ENCODE results near the gene HSD11B2.

HSD11B2 gene

DNA sequence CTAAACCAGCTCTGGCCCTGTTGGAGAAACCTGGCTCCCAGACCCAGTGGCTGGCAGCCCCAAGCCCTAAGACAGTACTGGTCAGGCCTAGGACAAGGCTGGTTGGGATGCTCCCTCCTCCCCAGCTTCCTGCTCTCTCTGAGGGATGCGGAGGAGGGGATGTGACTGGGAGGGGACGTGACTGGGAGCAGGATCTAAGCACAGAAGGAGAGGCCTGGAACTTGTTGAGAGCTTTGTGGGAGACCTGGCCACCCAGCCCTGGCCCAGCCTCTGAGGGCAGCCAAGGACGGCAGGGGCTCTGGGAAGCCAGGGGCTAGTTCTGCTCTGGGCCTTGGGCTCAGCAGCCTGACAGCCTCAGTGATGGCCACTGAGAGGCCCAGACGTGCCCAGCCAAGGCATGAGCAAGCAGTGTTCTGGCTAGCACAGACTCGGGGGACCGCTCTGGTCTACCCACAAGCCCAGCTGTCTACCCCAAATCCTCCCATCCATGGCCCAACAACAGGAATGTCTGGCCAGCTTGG is 27.3 kb downstream of the HSD11B2 start:
- H3K4me1 ChIP-seq (ENCODE audit: insufficient read depth, insufficient read length) = peaks cover 22% of the 10 kb centered on the region
- DNase-seq (ENCODE audit: low read depth, low spot score) = no peak
- no peaks in the 10 kb centered on the region for H3K27me3 ChIP-seq (ENCODE audit: insufficient read depth, insufficient read length)
- peaks cover 48% of the 10 kb centered on the region for H3K36me3 ChIP-seq (ENCODE audit: insufficient read depth, insufficient read length, low read length)
- TF ChIP-seq YY1 (IDR thresholded peaks at IDR 0.05; ENCODE audit: insufficient read depth, insufficient read length) (no peak), SUZ12 (IDR thresholded peaks at IDR 0.05; ENCODE audit: extremely low read depth, insufficient read depth, insufficient read length) (no peak), ZNF274 (IDR thresholded peaks at IDR 0.05; ENCODE audit: low read depth, low read length) (no peak)
- no peaks in the 10 kb centered on the region for H3K9me3 ChIP-seq (ENCODE audit: insufficient read depth, low read length)
- H3K9ac ChIP-seq (ENCODE audit: insufficient read length, low read depth) = no peak overlapping the region
- no peak overlapping the region for H3K4me3 ChIP-seq (ENCODE audit: insufficient read length, low read depth)

DNA sequence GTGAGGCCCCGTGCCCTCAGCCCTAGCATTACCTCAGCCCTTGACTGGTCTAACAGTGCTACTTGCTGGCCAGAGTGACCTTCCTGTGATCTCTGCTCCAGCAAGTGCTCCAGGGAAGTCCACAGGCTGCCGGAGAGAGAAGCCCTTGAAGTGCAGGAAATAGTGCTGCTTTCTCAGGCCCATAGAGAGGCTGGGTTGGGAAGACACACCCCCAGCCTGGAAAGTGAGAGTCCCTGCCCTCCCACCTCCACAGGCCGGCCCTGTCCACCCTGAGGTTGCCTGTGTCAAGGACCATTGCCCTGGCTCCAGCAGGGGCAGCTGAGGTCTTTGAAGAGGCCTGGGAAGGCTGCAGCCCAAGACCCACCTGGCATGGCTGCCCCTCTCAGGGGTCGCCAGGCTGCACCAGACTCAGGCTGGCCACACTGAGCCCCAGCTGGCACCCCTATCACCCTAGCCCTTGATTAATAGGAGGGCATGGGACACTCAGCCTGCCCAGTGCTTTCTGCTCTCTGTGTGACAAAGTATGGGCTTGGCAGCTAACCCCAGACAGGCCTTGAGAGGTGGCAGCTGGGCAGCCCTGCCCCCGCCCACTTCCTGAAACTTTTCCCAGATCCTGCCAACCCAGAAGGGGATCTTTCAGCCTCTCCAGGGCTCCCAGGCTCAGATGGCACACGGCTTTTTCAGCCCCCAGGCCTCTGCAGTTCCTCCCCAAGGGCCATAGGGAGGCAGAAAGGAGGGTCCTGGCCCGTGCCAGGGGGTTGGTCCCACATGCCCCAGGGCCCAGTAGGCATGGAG is 28.3 kb downstream of the HSD11B2 start:
- H3K27me3 ChIP-seq (ENCODE audit: insufficient read depth, insufficient read length) = no peaks in the 10 kb centered on the region
- TF ChIP-seq SUZ12 (IDR thresholded peaks at IDR 0.05; ENCODE audit: extremely low read depth, insufficient read depth, insufficient read length) = no peak
- TF ChIP-seq YY1 (IDR thresholded peaks at IDR 0.05; ENCODE audit: insufficient read depth, insufficient read length) = no peak
- TF ChIP-seq ZNF274 (IDR thresholded peaks at IDR 0.05; ENCODE audit: low read depth, low read length) = no peak
- no peaks in the 10 kb centered on the region for H3K9me3 ChIP-seq (ENCODE audit: insufficient read depth, low read length)
- no peak for DNase-seq (ENCODE audit: low read depth, low spot score)
- no peak overlapping the region for H3K9ac ChIP-seq (ENCODE audit: insufficient read length, low read depth)
- H3K36me3 ChIP-seq (ENCODE audit: insufficient read depth, insufficient read length, low read length) = peaks cover 47% of the 10 kb centered on the region
- peaks cover 19% of the 10 kb centered on the region for H3K4me1 ChIP-seq (ENCODE audit: insufficient read depth, insufficient read length)
- no peak overlapping the region for H3K4me3 ChIP-seq (ENCODE audit: insufficient read length, low read depth)

GRCh38 chr16:67459861-67460150 is 28.9 kb downstream of the HSD11B2 start:
- Histone ChIP-seq H3K27me3 (ENCODE audit: insufficient read depth, insufficient read length) (no peaks in the 10 kb centered on the region), H3K36me3 (ENCODE audit: insufficient read depth, insufficient read length, low read length) (peaks cover 52% of the 10 kb centered on the region), H3K4me1 (ENCODE audit: insufficient read depth, insufficient read length) (peaks cover 19% of the 10 kb centered on the region), H3K4me3 (ENCODE audit: insufficient read length, low read depth) (no peak overlapping the region), H3K9me3 (ENCODE audit: insufficient read depth, low read length) (no peaks in the 10 kb centered on the region), H3K9ac (ENCODE audit: insufficient read length, low read depth) (no peak overlapping the region)
- no peak for TF ChIP-seq YY1 (IDR thresholded peaks at IDR 0.05; ENCODE audit: insufficient read depth, insufficient read length)
- no peak for TF ChIP-seq ZNF274 (IDR thresholded peaks at IDR 0.05; ENCODE audit: low read depth, low read length)
- no peak for TF ChIP-seq SUZ12 (IDR thresholded peaks at IDR 0.05; ENCODE audit: extremely low read depth, insufficient read depth, insufficient read length)
- no peak for DNase-seq (ENCODE audit: low read depth, low spot score)

DNA sequence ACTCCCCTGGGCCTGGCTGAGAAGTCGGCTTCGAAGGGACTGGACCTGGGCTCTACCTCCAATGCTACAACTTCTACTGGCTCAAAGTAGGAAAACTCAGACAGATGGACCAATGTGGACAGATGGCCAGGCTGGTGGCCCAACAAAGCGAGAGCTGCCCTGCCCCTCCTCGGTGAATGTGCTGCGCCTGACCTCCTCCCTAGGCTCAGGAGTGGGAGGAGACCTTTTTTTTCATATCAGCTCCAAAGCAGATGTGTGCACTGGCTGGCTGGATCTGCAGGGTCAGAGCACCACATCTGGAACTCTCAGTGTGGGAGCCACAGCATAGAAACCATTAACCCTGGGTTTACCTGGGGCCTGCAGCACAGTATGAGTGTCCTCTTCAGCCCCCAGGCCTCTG is 29.2 kb downstream of the HSD11B2 start:
- H3K4me1 ChIP-seq (ENCODE audit: insufficient read depth, insufficient read length) = peaks cover 19% of the 10 kb centered on the region
- H3K9ac ChIP-seq (ENCODE audit: insufficient read length, low read depth) = no peak overlapping the region
- H3K36me3 ChIP-seq (ENCODE audit: insufficient read depth, insufficient read length, low read length) = peaks cover 54% of the 10 kb centered on the region
- DNase-seq (ENCODE audit: low read depth, low spot score) = no peak
- H3K9me3 ChIP-seq (ENCODE audit: insufficient read depth, low read length) = no peaks in the 10 kb centered on the region
- TF ChIP-seq YY1 (IDR thresholded peaks at IDR 0.05; ENCODE audit: insufficient read depth, insufficient read length) (no peak), ZNF274 (IDR thresholded peaks at IDR 0.05; ENCODE audit: low read depth, low read length) (no peak), SUZ12 (IDR thresholded peaks at IDR 0.05; ENCODE audit: extremely low read depth, insufficient read depth, insufficient read length) (no peak)
- H3K4me3 ChIP-seq (ENCODE audit: insufficient read length, low read depth) = no peak overlapping the region
- H3K27me3 ChIP-seq (ENCODE audit: insufficient read depth, insufficient read length) = no peaks in the 10 kb centered on the region

DNA sequence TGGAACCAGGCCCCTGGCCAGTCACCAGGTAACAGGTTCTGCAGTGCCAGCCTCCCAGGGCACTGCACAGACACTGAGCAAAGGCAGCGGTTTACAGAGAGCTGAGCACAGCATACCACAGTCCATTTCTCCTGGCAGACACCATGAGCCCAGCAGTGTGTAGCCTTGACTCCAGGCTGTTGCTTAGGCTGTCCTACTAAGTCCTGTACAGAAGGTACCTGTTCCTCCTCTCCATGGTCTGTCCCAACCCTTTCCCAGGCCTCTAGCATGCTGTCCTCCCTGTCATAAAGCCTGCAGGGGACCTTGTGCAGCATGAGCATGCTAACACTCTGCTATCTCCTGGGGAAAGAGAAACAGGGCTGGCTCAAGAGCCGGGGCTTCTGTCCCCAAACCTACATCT is 30.0 kb downstream of the HSD11B2 start:
- H3K27me3 ChIP-seq (ENCODE audit: insufficient read depth, insufficient read length) = no peaks in the 10 kb centered on the region
- H3K9me3 ChIP-seq (ENCODE audit: insufficient read depth, low read length) = no peaks in the 10 kb centered on the region
- DNase-seq (ENCODE audit: low read depth, low spot score) = no peak
- H3K4me3 ChIP-seq (ENCODE audit: insufficient read length, low read depth) = no peak overlapping the region
- peaks cover 58% of the 10 kb centered on the region for H3K36me3 ChIP-seq (ENCODE audit: insufficient read depth, insufficient read length, low read length)
- peaks cover 26% of the 10 kb centered on the region for H3K4me1 ChIP-seq (ENCODE audit: insufficient read depth, insufficient read length)
- no peak overlapping the region for H3K9ac ChIP-seq (ENCODE audit: insufficient read length, low read depth)
- TF ChIP-seq ZNF274 (IDR thresholded peaks at IDR 0.05; ENCODE audit: low read depth, low read length) (no peak), YY1 (IDR thresholded peaks at IDR 0.05; ENCODE audit: insufficient read depth, insufficient read length) (no peak), SUZ12 (IDR thresholded peaks at IDR 0.05; ENCODE audit: extremely low read depth, insufficient read depth, insufficient read length) (no peak)

GRCh38 chr16:67461600-67462278 is 30.8 kb downstream of the HSD11B2 start:
- H3K4me1 ChIP-seq (ENCODE audit: insufficient read depth, insufficient read length) = peaks cover 27% of the 10 kb centered on the region

DNA sequence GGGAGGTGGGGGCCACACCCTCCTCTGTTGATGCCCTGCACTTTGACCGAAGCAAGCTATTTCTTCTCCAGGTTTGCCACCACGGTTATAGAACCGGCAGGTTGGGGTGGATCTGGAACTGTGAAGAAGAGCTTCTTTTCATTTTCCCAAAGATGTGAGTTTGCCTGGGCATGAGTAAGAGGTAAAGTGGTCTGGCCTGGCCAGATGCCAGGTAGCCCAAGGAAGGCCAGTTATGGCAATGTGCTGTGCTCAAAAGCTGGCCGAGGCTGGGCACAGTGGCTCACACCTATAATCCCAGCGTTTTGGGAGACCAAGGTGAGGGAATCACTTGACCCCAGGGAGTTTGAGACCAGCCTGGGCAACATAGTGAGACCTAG is 31.3 kb downstream of the HSD11B2 start:
- H3K9ac ChIP-seq (ENCODE audit: insufficient read length, low read depth) = no peak overlapping the region
- H3K36me3 ChIP-seq (ENCODE audit: insufficient read depth, insufficient read length, low read length) = peaks cover 57% of the 10 kb centered on the region
- no peaks in the 10 kb centered on the region for H3K9me3 ChIP-seq (ENCODE audit: insufficient read depth, low read length)
- TF ChIP-seq YY1 (IDR thresholded peaks at IDR 0.05; ENCODE audit: insufficient read depth, insufficient read length) (no peak), ZNF274 (IDR thresholded peaks at IDR 0.05; ENCODE audit: low read depth, low read length) (no peak), SUZ12 (IDR thresholded peaks at IDR 0.05; ENCODE audit: extremely low read depth, insufficient read depth, insufficient read length) (no peak)
- no peak overlapping the region for H3K4me3 ChIP-seq (ENCODE audit: insufficient read length, low read depth)
- DNase-seq (ENCODE audit: low read depth, low spot score) = no peak
- H3K27me3 ChIP-seq (ENCODE audit: insufficient read depth, insufficient read length) = no peaks in the 10 kb centered on the region
- H3K4me1 ChIP-seq (ENCODE audit: insufficient read depth, insufficient read length) = peaks cover 27% of the 10 kb centered on the region

More at GRCh38 chr16:67461600-67462278, 30.8 kb downstream of the HSD11B2 start:
- TF ChIP-seq YY1 (IDR thresholded peaks at IDR 0.05; ENCODE audit: insufficient read depth, insufficient read length) (no peak), SUZ12 (IDR thresholded peaks at IDR 0.05; ENCODE audit: extremely low read depth, insufficient read depth, insufficient read length) (no peak), ZNF274 (IDR thresholded peaks at IDR 0.05; ENCODE audit: low read depth, low read length) (no peak)
- no peak overlapping the region for H3K4me3 ChIP-seq (ENCODE audit: insufficient read length, low read depth)
- DNase-seq (ENCODE audit: low read depth, low spot score) = no peak
- no peaks in the 10 kb centered on the region for H3K27me3 ChIP-seq (ENCODE audit: insufficient read depth, insufficient read length)
- H3K9me3 ChIP-seq (ENCODE audit: insufficient read depth, low read length) = no peaks in the 10 kb centered on the region
- peaks cover 58% of the 10 kb centered on the region for H3K36me3 ChIP-seq (ENCODE audit: insufficient read depth, insufficient read length, low read length)
- no peak overlapping the region for H3K9ac ChIP-seq (ENCODE audit: insufficient read length, low read depth)

Data from NT2/D1 (cell line).